ENCODE results near the gene CD14. TPM values are rescaled to one million over a fixed set of nuclear protein-coding genes. Genes with fewer than 3 reads are reported as not detected.
A peak's percentile ranks its signal among the peaks of the same experiment; 100 is the strongest.

The CD14 gene
- total RNA-seq, 2 experiments from 2014 or later, result 0.36 to 0.41 TPM

- intact Hi-C loops (cut with micrococcal nuclease), result loop anchor here (5.0 kb wide), 1 partner anchor 75 kb away; the partner anchor contains the start of gene SRA1
- ATAC-seq (peak; percentile 45), DNase-seq (peak; percentile 40)
- POLR2A ChIA-PET, result interaction anchor here (0.9 to 1.2 kb wide), 4 partner anchors 15 to 70 kb away, joined by 3 to 4 read pairs (median 4); partner anchors contain the start of genes APBB3, IK and NDUFA2
- peaks cover 17% of the 10 kb centered on the region for H3K27me3 Mint-ChIP-seq
- peak overlapping the region; percentile 74 for H3K4me3 Mint-ChIP-seq
- no peak overlapping the region for H3K27ac Mint-ChIP-seq
- H3K4me1 Mint-ChIP-seq (ENCODE audit: low read depth), result peaks cover 28% of the 10 kb centered on the region
- H3K9me3 Mint-ChIP-seq, result peaks cover 3% of the 10 kb centered on the region
- H3K36me3 Mint-ChIP-seq (ENCODE audit: low read depth), result peaks cover 2% of the 10 kb centered on the region
- TF ChIP-seq, protein P1, sequence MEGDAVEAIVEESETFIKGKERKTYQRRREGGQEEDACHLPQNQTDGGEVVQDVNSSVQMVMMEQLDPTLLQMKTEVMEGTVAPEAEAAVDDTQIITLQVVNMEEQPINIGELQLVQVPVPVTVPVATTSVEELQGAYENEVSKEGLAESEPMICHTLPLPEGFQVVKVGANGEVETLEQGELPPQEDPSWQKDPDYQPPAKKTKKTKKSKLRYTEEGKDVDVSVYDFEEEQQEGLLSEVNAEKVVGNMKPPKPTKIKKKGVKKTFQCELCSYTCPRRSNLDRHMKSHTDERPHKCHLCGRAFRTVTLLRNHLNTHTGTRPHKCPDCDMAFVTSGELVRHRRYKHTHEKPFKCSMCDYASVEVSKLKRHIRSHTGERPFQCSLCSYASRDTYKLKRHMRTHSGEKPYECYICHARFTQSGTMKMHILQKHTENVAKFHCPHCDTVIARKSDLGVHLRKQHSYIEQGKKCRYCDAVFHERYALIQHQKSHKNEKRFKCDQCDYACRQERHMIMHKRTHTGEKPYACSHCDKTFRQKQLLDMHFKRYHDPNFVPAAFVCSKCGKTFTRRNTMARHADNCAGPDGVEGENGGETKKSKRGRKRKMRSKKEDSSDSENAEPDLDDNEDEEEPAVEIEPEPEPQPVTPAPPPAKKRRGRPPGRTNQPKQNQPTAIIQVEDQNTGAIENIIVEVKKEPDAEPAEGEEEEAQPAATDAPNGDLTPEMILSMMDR (IDR thresholded peaks at IDR 0.05), result no peak
- CTCF ChIA-PET, result interaction anchor here (0.8 to 2.1 kb wide), 5 partner anchors 13 to 277 kb away, joined by 3 to 4 read pairs (median 4); partner anchors contain the start of gene EIF4EBP3
Observed at GRCh38 chr5:140631831-140632365, 1.1 kb downstream of the CD14 start.

DNA sequence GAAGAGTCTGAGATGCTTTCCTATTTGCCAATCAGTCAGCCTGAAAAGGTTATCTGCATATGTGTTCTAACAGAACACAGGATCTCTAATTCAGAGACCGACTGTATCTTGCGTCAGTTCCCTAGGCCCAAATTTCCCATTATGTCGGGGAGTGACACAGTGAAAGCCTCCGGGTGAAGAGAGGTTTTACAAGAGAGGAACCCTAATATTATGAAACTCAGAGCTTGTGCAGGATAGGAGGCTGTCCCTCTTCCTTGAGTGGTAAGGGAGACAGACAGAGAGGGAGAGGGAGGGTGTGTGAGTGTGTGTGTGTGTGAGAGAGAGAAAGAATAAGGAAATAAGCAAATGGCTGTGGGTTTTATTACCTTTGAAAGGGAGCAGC, 1.9 kb downstream of the CD14 start:
- H3K4me3 Mint-ChIP-seq, result no peak overlapping the region
- peaks cover 3% of the 10 kb centered on the region for H3K9me3 Mint-ChIP-seq
- CTCF ChIA-PET, result interaction anchor here (0.8 to 2.1 kb wide), 3 partner anchors 8 to 279 kb away, joined by 3 to 4 read pairs (median 4); partner anchors contain the start of gene TMCO6
- no peak overlapping the region for H3K27ac Mint-ChIP-seq
- no peak for DNase-seq
- intact Hi-C loops (cut with micrococcal nuclease), result loop anchor here (5.0 kb wide), 1 partner anchor 74 kb away; the partner anchor contains the start of gene SRA1
- POLR2A ChIA-PET, result interaction anchor here (1.2 to 1.5 kb wide), 3 partner anchors 57 to 67 kb away, joined by 3 to 4 read pairs (median 3); partner anchors contain the start of gene APBB3
- peaks cover 28% of the 10 kb centered on the region for H3K4me1 Mint-ChIP-seq (ENCODE audit: low read depth)
- no peak for ATAC-seq
- H3K36me3 Mint-ChIP-seq (ENCODE audit: low read depth), result peaks cover 2% of the 10 kb centered on the region
- H3K27me3 Mint-ChIP-seq, result peaks cover 17% of the 10 kb centered on the region
- TF ChIP-seq, protein P1 (IDR thresholded peaks at IDR 0.05), result no peak

DNA sequence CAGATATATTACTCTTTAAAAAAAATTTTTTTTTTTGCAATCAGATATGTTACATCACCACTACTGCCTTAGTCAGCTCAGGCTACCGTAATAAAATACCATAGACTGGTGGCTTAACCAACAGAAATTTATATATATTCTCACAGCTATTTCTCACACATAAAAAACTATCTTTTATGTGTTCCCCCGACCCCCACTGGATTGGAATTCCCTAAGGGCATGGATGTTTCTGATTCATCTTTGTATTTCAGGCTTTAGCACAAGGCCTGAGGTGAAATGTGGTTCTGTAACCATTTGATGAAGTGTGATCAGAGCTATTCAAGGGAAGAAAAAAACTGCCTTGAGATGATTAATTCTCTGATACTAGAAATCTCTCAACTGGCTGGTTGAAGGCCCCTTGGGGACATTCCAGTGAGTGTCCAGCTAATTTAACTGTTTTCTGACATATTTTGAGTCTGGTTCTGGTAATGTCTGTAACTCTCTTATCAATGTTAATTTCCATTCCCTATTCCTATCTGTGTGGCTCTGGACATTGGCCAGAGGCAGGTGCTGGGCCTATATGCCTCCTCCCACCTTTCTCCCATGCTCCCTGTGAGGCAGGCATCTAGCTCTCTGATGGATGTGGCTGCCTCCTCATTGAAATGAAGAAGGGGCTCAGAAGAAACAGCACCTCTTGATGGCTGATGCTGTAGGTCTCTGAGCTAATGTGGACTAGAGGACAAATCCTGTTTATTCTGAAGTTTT, 2.5 kb downstream of the CD14 start:
- no peak for DNase-seq
- Mint-ChIP-seq H3K9me3 (peaks cover 3% of the 10 kb centered on the region), H3K4me3 (no peak overlapping the region), H3K4me1 (ENCODE audit: low read depth) (peaks cover 25% of the 10 kb centered on the region), H3K36me3 (ENCODE audit: low read depth) (peaks cover 2% of the 10 kb centered on the region), H3K27me3 (peaks cover 17% of the 10 kb centered on the region), H3K27ac (no peak overlapping the region)
- TF ChIP-seq, protein P1 (IDR thresholded peaks at IDR 0.05), result no peak
- intact Hi-C loops (cut with micrococcal nuclease), result loop anchor here (5.0 kb wide), 1 partner anchor 73 kb away; the partner anchor contains the start of gene SRA1
- CTCF ChIA-PET, result interaction anchor here (0.8 to 2.1 kb wide), 3 partner anchors 9 to 278 kb away, joined by 3 to 4 read pairs (median 4); partner anchors contain the start of gene TMCO6
- ATAC-seq, result no peak
- POLR2A ChIA-PET, result interaction anchor here (0.6 to 1.5 kb wide), 5 partner anchors 17 to 73 kb away, joined by 3 to 4 read pairs (median 3); partner anchors contain the start of genes APBB3, IK and NDUFA2

GRCh38 chr5:140628711-140629110, 4.3 kb downstream of the CD14 start:
- DNase-seq, result no peak
- CTCF ChIA-PET, result no interaction called here
- H3K9me3 Mint-ChIP-seq, result peaks cover 3% of the 10 kb centered on the region
- peaks cover 15% of the 10 kb centered on the region for H3K4me1 Mint-ChIP-seq (ENCODE audit: low read depth)
- H3K27me3 Mint-ChIP-seq, result peaks cover 14% of the 10 kb centered on the region
- POLR2A ChIA-PET, result no interaction called here
- no peak for ATAC-seq
- TF ChIP-seq, protein P1 (IDR thresholded peaks at IDR 0.05), result no peak
- no peak overlapping the region for H3K27ac Mint-ChIP-seq
- intact Hi-C loops (cut with micrococcal nuclease), result no loop called here
- H3K4me3 Mint-ChIP-seq, result no peak overlapping the region
- peaks cover 2% of the 10 kb centered on the region for H3K36me3 Mint-ChIP-seq (ENCODE audit: low read depth)
